K562 (cell line): ENCODE data around the gene PUS3. TPM values are rescaled to one million over a fixed set of nuclear protein-coding genes. Genes with fewer than 3 reads are reported as not detected.

Source experiments
- CEBPB ChIP-seq: fragments of 450-650 bp; IDR thresholded peaks from 2 replicates; pipeline ENCODE4 v1.6.1; 2016; ENCODE audit warnings: missing genetic modification characterization, missing compliant biosample characterization
- ETV5 ChIP-seq: sonication (generic); formaldehyde crosslinking; IDR thresholded peaks from 2 replicates; pipeline ENCODE4 v1.4.0; 2020; ENCODE audit warnings: low read depth, mild to moderate bottlenecking, missing genetic modification reagents
- KAT8 ChIP-seq: fragments of 450-650 bp; IDR thresholded peaks from 2 replicates; pipeline ENCODE4 v1.6.1; 2016; ENCODE audit warnings: low read depth, mild to moderate bottlenecking
- LARP7 ChIP-seq: fragments of 450-650 bp; IDR thresholded peaks from 2 replicates; pipeline ENCODE4 v1.6.1; 2016
- MTA2 ChIP-seq: fragments of 450-650 bp; IDR thresholded peaks from 2 replicates; pipeline ENCODE4 v1.6.1; 2016; ENCODE audit warnings: low read depth
- NFE2L1 ChIP-seq: fragments of 450-650 bp; IDR thresholded peaks from 2 replicates; pipeline ENCODE4 v1.6.1; 2016; ENCODE audit warnings: missing genetic modification characterization, low read depth, mild to moderate bottlenecking, missing compliant biosample characterization, moderate library complexity, borderline replicate concordance
- NFIX ChIP-seq: fragments of 250-450 bp; sonication (Bioruptor Pico); IDR thresholded peaks from 2 replicates; pipeline ENCODE4 v1.4.0; 2020; ENCODE audit warnings: low read depth, mild to moderate bottlenecking, moderate library complexity
- NUFIP1 ChIP-seq: fragments of 450-650 bp; IDR thresholded peaks from 2 replicates; pipeline ENCODE4 v1.6.1; 2018; ENCODE audit not compliant: partially characterized antibody
- PHTF2 ChIP-seq: fragments of 250-450 bp; sonication (Bioruptor Pico); IDR thresholded peaks from 2 replicates; pipeline ENCODE4 v1.5.0; 2021; ENCODE audit warnings: mild to moderate bottlenecking
- RBM34 ChIP-seq: fragments of 200-400 bp; formaldehyde crosslinking; IDR thresholded peaks from 2 replicates; pipeline ENCODE4 v1.6.1; 2018; ENCODE audit warnings: low read length, borderline replicate concordance; ENCODE audit not compliant: insufficient read depth
- SETDB1 ChIP-seq: IDR thresholded peaks from one replicate; pipeline ENCODE4 v1.6.1; 2012; ENCODE audit warnings: low read length, control low read depth, inconsistent platforms
- TFAM ChIP-seq: fragments of 250-450 bp; sonication (Bioruptor Pico); conservative IDR thresholded peaks from 2 replicates; pipeline ENCODE4 v1.5.0; 2021; ENCODE audit warnings: mild to moderate bottlenecking, moderate library complexity
- ZNF175 ChIP-seq: fragments of 200-800 bp; sonication (Bioruptor generic); IDR thresholded peaks from 2 replicates; pipeline ENCODE4 v1.6.1; 2016; ENCODE audit warnings: low read depth, mild to moderate bottlenecking, missing genetic modification characterization, missing compliant biosample characterization
- ZNF212 ChIP-seq: fragments of 450-650 bp; formaldehyde crosslinking; IDR thresholded peaks from 2 replicates; pipeline ENCODE4 v1.4.0; 2020; ENCODE audit warnings: mild to moderate bottlenecking
- ZNF41 ChIP-seq: fragments of 250-450 bp; sonication (Bioruptor Pico); conservative IDR thresholded peaks from 2 replicates; pipeline ENCODE4 v1.4.0; 2020; ENCODE audit warnings: mild to moderate bottlenecking
- polyA plus RNA-seq, 8 experiments: library from polyadenylated mRNA; depleted of rRNA in 4 of 8; stranded (reverse) in 5 of 8; unstranded in 3 of 8; fragments of >200 nt; fragmentation: Nextera tagmentation in 2 of 8; fragmentation: Illumina TruSeq in 1 of 8; extraction: Ambion mirVana in 2 of 8; extraction: Trizol in 1 of 8; gene quantifications; 2 replicates each; pipeline versions ENCODE4 v1.2.1 to v1.2.3, GENCODE V29; 2011 to 2014; ENCODE audit warnings: inconsistent platforms in 1 of 8, missing spikeins in 1 of 8
- total RNA-seq, 7 experiments: library from RNA; depleted of rRNA in 6 of 7; stranded (reverse); fragments of >200 nt in 6 of 7; fragmentation: Illumina TruSeq in 2 of 7; extraction: Trizol in 2 of 7; gene quantifications; 2 replicates each; pipeline versions ENCODE4 v1.2.1 to v1.2.3, GENCODE V29; 2011 to 2021; ENCODE audit warnings: low replicate concordance in 1 of 7
- TF ChIP-seq, protein P1 (sequence below): fragments of 450-650 bp; IDR thresholded peaks from 2 replicates; pipeline ENCODE4 v1.6.1; 2016; ENCODE audit warnings: low read depth
- TF ChIP-seq, protein P2 (sequence below): sonication (generic); formaldehyde crosslinking; IDR thresholded peaks from 2 replicates; pipeline ENCODE4 v1.4.0; 2020; ENCODE audit warnings: mild to moderate bottlenecking, missing genetic modification reagents
- TF ChIP-seq, protein P3 (sequence below): fragments of 450-650 bp; formaldehyde crosslinking; IDR thresholded peaks from 2 replicates; pipeline ENCODE4 v1.4.0; 2020; ENCODE audit warnings: mild to moderate bottlenecking, moderate library complexity

The PUS3 gene
- total and polyA plus RNA-seq, 9 of the 15 experiments (the other 6 are each of a cell fraction or from before 2014, with no cell fraction given): 16.5 to 49.2 (median 35.9) TPM

DNA sequence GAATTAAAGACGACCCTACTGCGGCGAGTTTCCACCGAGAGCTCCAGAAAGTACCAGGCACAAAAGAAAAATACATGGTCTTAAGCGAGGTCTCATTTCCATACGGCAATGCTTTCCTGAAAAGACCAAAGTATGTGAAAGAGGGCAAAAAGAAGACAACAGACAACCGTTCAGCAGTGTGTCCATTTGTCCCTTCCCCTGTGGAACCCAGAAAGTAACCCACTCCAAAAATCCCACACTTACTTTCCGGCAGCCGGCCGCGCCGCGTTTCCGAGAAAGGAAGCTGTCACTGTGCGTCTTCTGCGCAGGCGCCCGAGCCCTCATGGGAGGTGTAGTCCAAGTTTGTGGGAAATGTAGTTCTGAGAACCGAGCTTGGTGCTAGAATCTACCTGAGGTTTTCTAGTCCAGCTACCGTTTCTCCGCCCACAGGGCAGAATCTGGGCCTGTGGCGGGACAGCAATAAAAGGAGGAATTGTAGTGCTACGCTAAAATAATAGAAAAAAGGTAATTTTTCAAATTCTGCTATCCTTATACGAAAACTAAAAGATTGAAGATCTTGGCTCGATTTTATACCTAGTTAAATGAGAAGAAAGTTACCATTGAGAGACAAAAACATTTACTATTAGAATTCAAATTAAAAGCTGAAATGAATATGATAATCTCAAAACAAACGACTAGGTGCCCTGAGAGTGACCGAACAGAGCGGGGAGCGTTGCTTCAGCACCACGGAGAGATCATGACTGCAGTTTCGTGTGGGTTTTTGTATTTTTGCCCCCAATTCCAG, at the start of gene PUS3 (continued):
- TF ChIP-seq, protein P1, sequence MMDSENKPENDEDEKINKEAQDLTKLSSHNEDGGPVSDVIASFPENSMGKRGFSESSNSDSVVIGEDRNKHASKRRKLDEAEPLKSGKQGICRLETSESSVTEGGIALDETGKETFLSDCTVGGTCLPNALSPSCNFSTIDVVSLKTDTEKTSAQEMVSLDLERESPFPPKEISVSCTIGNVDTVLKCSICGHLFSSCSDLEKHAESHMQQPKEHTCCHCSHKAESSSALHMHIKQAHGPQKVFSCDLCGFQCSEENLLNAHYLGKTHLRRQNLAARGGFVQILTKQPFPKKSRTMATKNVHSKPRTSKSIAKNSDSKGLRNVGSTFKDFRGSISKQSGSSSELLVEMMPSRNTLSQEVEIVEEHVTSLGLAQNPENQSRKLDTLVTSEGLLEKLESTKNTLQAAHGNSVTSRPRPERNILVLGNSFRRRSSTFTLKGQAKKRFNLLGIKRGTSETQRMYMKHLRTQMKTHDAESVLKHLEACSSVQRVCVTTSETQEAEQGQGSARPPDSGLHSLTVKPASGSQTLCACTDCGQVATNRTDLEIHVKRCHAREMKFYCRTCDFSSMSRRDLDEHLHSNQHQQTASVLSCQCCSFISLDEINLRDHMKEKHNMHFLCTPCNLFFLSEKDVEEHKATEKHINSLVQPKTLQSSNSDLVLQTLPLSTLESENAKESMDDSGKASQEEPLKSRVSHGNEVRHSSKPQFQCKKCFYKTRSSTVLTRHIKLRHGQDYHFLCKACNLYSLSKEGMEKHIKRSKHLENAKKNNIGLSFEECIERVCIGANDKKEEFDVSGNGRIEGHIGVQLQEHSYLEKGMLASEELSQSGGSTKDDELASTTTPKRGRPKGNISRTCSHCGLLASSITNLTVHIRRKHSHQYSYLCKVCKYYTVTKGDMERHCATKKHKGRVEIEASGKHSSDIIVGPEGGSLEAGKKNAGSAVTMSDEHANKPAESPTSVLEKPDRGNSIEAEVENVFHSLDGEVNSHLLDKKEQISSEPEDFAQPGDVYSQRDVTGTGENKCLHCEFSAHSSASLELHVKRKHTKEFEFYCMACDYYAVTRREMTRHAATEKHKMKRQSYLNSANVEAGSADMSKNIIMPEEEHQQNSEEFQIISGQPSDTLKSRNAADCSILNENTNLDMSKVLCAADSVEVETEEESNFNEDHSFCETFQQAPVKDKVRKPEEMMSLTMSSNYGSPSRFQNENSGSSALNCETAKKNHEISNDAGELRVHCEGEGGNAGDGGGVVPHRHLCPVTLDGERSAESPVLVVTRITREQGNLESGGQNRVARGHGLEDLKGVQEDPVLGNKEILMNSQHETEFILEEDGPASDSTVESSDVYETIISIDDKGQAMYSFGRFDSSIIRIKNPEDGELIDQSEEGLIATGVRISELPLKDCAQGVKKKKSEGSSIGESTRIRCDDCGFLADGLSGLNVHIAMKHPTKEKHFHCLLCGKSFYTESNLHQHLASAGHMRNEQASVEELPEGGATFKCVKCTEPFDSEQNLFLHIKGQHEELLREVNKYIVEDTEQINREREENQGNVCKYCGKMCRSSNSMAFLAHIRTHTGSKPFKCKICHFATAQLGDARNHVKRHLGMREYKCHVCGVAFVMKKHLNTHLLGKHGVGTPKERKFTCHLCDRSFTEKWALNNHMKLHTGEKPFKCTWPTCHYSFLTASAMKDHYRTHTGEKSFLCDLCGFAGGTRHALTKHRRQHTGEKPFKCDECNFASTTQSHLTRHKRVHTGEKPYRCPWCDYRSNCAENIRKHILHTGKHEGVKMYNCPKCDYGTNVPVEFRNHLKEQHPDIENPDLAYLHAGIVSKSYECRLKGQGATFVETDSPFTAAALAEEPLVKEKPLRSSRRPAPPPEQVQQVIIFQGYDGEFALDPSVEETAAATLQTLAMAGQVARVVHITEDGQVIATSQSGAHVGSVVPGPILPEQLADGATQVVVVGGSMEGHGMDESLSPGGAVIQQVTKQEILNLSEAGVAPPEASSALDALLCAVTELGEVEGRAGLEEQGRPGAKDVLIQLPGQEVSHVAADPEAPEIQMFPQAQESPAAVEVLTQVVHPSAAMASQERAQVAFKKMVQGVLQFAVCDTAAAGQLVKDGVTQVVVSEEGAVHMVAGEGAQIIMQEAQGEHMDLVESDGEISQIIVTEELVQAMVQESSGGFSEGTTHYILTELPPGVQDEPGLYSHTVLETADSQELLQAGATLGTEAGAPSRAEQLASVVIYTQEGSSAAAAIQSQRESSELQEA: no peak
- TF ChIP-seq TFAM (CRISPR knock-in tag) (no peak), ETV5 (CRISPR knock-in tag) (no peak), LARP7 (no peak), NFIX (no peak), ZNF175 (CRISPR knock-in tag) (no peak), ZNF212 (CRISPR knock-in tag) (no peak), PHTF2 (CRISPR knock-in tag) (no peak), RBM34 (no peak), MTA2 (no peak), NUFIP1 (no peak), NFE2L1 (tag) (no peak), KAT8 (no peak), SETDB1 (no peak), ZNF41 (CRISPR knock-in tag) (no peak), CEBPB (tag) (no peak)
- TF ChIP-seq, protein P2, sequence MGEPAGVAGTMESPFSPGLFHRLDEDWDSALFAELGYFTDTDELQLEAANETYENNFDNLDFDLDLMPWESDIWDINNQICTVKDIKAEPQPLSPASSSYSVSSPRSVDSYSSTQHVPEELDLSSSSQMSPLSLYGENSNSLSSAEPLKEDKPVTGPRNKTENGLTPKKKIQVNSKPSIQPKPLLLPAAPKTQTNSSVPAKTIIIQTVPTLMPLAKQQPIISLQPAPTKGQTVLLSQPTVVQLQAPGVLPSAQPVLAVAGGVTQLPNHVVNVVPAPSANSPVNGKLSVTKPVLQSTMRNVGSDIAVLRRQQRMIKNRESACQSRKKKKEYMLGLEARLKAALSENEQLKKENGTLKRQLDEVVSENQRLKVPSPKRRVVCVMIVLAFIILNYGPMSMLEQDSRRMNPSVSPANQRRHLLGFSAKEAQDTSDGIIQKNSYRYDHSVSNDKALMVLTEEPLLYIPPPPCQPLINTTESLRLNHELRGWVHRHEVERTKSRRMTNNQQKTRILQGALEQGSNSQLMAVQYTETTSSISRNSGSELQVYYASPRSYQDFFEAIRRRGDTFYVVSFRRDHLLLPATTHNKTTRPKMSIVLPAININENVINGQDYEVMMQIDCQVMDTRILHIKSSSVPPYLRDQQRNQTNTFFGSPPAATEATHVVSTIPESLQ (CRISPR knock-in tag): no peak
- TF ChIP-seq, protein P3, sequence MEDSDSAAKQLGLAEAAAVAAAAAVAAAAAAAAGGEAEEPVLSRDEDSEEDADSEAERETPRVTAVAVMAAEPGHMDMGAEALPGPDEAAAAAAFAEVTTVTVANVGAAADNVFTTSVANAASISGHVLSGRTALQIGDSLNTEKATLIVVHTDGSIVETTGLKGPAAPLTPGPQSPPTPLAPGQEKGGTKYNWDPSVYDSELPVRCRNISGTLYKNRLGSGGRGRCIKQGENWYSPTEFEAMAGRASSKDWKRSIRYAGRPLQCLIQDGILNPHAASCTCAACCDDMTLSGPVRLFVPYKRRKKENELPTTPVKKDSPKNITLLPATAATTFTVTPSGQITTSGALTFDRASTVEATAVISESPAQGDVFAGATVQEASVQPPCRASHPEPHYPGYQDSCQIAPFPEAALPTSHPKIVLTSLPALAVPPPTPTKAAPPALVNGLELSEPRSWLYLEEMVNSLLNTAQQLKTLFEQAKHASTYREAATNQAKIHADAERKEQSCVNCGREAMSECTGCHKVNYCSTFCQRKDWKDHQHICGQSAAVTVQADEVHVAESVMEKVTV (CRISPR knock-in tag): no peak
